PC-3 (cell line): ENCODE results near the gene SPAG4.

Experiments used
- CTCF ChIP-seq: fragments of 300-600 bp; sonication (generic); conservative IDR thresholded peaks from 2 replicates; pipeline ENCODE4 v1.5.1; 2017; ENCODE audit warnings: antibody characterized with exemption, low read depth, mild to moderate bottlenecking, low read length
- EZH2 ChIP-seq: fragments of 300-600 bp; sonication (generic); IDR thresholded peaks from one replicate; pipeline ENCODE4 v1.6.1; 2017; ENCODE audit warnings: antibody characterized with exemption, mild to moderate bottlenecking, low read length; ENCODE audit not compliant: unreplicated experiment

- no peak for TF ChIP-seq CTCF
- TF ChIP-seq EZH2, result no peak
Measured at GRCh38 chr20:35653430-35653734, 37.8 kb downstream of the SPAG4 start.
